ENCODE data around the gene KCNK10.

- TF ChIP-seq, protein P1, sequence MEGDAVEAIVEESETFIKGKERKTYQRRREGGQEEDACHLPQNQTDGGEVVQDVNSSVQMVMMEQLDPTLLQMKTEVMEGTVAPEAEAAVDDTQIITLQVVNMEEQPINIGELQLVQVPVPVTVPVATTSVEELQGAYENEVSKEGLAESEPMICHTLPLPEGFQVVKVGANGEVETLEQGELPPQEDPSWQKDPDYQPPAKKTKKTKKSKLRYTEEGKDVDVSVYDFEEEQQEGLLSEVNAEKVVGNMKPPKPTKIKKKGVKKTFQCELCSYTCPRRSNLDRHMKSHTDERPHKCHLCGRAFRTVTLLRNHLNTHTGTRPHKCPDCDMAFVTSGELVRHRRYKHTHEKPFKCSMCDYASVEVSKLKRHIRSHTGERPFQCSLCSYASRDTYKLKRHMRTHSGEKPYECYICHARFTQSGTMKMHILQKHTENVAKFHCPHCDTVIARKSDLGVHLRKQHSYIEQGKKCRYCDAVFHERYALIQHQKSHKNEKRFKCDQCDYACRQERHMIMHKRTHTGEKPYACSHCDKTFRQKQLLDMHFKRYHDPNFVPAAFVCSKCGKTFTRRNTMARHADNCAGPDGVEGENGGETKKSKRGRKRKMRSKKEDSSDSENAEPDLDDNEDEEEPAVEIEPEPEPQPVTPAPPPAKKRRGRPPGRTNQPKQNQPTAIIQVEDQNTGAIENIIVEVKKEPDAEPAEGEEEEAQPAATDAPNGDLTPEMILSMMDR (IDR thresholded peaks at IDR 0.05; ENCODE audit: control extremely low read depth in 1 of 3, insufficient read depth in 1 of 3, low read depth in 1 of 3, low read length in 3 of 3), result no peak
- TF ChIP-seq SP1 (IDR thresholded peaks at IDR 0.05; ENCODE audit: low read depth, low read length) (no peak), SIN3A (conservative IDR thresholded peaks at IDR 0.05 in 1 of 2, IDR thresholded peaks at IDR 0.05 in 1 of 2; ENCODE audit: low read depth in 1 of 2, low read length in 2 of 2) (no peak), POLR2A (IDR thresholded peaks at IDR 0.05; ENCODE audit: control extremely low read depth in 1 of 2, low read depth in 2 of 2, low read length in 2 of 2) (no peak), JUND (IDR thresholded peaks at IDR 0.05; ENCODE audit: low read length) (no peak), KDM1A (IDR thresholded peaks at IDR 0.05; ENCODE audit: borderline replicate concordance, low read length) (no peak), GABPA (IDR thresholded peaks at IDR 0.05; ENCODE audit: borderline replicate concordance, insufficient read depth, low read length) (no peak), TAF1 (IDR thresholded peaks at IDR 0.05; ENCODE audit: low read depth, low read length) (no peak), TAF7 (optimal IDR thresholded peaks at IDR 0.05; ENCODE audit: borderline replicate concordance, low read depth, low read length) (no peak), RAD21 (IDR thresholded peaks at IDR 0.05 in 1 of 2, conservative IDR thresholded peaks at IDR 0.05 in 1 of 2; ENCODE audit: low read depth in 2 of 2, low read length in 2 of 2) (no peak), NRF1 (IDR thresholded peaks at IDR 0.05; ENCODE audit: low read depth, low read length) (no peak), MAFK (IDR thresholded peaks at IDR 0.05; ENCODE audit: low read depth, low read length) (no peak), EZH2 (IDR thresholded peaks at IDR 0.05; ENCODE audit: low read depth, low read length, severe bottlenecking) (no peak)
These were observed 124.6 kb downstream of the KCNK10 start for GRCh38 chr14:88198446-88198845.

All from H1 (cell line).